GM10266 (cell line): ENCODE results near the gene SETD7.
"Not testable (repeated sequence)": the region's sequence is repeated elsewhere in the genome, so short reads cannot be mapped to it uniquely, and the experiment has no call there.

Experiments
- DNase-seq: peaks from one replicate; pipeline ENCODE4 v3.0.0; 2012; ENCODE audit errors: extremely low spot score
- CTCF ChIP-seq: IDR thresholded peaks from 2 replicates; pipeline ENCODE4 v1.5.1; 2012; ENCODE audit warnings: mild to moderate bottlenecking, low read depth; ENCODE audit not compliant: control insufficient read depth, insufficient read depth; ENCODE audit errors: missing control alignments

SETD7 gene

GRCh38 chr4:139481465-139481864 lies 74.6 kb downstream of the SETD7 start:
- DNase-seq, result no peak
- no peak for TF ChIP-seq CTCF

- DNase-seq, result no peak
- no peak for TF ChIP-seq CTCF
Observed at GRCh38 chr4:139476363-139476762, 79.7 kb downstream of the SETD7 start.

- no peak for DNase-seq
- no peak for TF ChIP-seq CTCF
Observed at GRCh38 chr4:139472852-139473251, 83.2 kb downstream of the SETD7 start.

- TF ChIP-seq CTCF, result no peak
- no peak for DNase-seq
Observed at GRCh38 chr4:139470997-139471665, 84.9 kb downstream of the SETD7 start.

GRCh38 chr4:139470295-139470694 lies 85.7 kb downstream of the SETD7 start:
- DNase-seq, result no peak
- TF ChIP-seq CTCF, result no peak

GRCh38 chr4:139469869-139470268 lies 86.2 kb downstream of the SETD7 start:
- DNase-seq, result no peak
- no peak for TF ChIP-seq CTCF

- TF ChIP-seq CTCF, result no peak
- no peak for DNase-seq
Observed at GRCh38 chr4:139469216-139469615, 86.8 kb downstream of the SETD7 start.

- DNase-seq, result not testable (repeated sequence)
Observed at GRCh38 chr4:139468756-139469155, 87.3 kb downstream of the SETD7 start.
